Natural killer cell (primary cell): ENCODE results near the gene CD46. TPM values are rescaled to one million over a fixed set of nuclear protein-coding genes. Genes with fewer than 3 reads are reported as not detected.

Experiments used
- ATAC-seq, 3 donors: fragments of 150-1000 bp in 2 of 3; fragments of 200-7000 bp in 1 of 3; cut with Tn5 transposase; 1 replicate in 1 of 3; 2 replicates in 2 of 3; pipeline ENCODE4 v1.10.0; 2021; ENCODE audit warnings: mild to moderate bottlenecking in 2 of 3, moderate library complexity in 2 of 3
- DNase-seq, 2 donors: peaks; one replicate each; pipeline versions ENCODE4 v3.0.0 to v3.0.0-alpha.2; 2013 to 2021; ENCODE audit warnings: mixed read lengths in 1 of 2
- H3K27ac ChIP-seq: one replicate; pipeline ENCODE4 v1.5.1; 2013; ENCODE audit warnings: mild to moderate bottlenecking, low read length
- H3K27me3 ChIP-seq: one replicate; pipeline ENCODE4 v1.6.1; 2013; ENCODE audit warnings: low read length; ENCODE audit not compliant: control insufficient read depth, insufficient read depth
- H3K36me3 ChIP-seq: one replicate; pipeline ENCODE4 v1.6.1; 2013; ENCODE audit warnings: low read length; ENCODE audit not compliant: control insufficient read depth, insufficient read depth
- H3K4me1 ChIP-seq: one replicate; pipeline ENCODE4 v1.6.1; 2013; ENCODE audit warnings: low read length; ENCODE audit not compliant: control insufficient read depth, insufficient read depth
- H3K4me3 ChIP-seq: one replicate; pipeline ENCODE4 v1.5.1; 2013; ENCODE audit warnings: low read length
- H3K9me3 ChIP-seq: one replicate; pipeline ENCODE4 v1.6.1; 2013; ENCODE audit warnings: low read length; ENCODE audit not compliant: control insufficient read depth, insufficient read depth
- H3K27ac Mint-ChIP-seq, 2 donors: one replicate each; pipeline ENCODE4 v1.8.0; 2022; ENCODE audit warnings: mild to moderate bottlenecking in 2 of 2, mixed read lengths in 2 of 2, moderate library complexity in 1 of 2
- H3K27me3 Mint-ChIP-seq, 2 donors: one replicate each; pipeline ENCODE4 v1.8.0; 2022; ENCODE audit warnings: low read depth in 2 of 2, mixed read lengths in 2 of 2
- H3K36me3 Mint-ChIP-seq: one replicate; pipeline ENCODE4 v1.8.0; 2022; ENCODE audit warnings: mixed read lengths
- H3K4me1 Mint-ChIP-seq, 2 donors: one replicate each; pipeline ENCODE4 v1.8.0; 2022; ENCODE audit warnings: mixed read lengths in 2 of 2
- H3K4me3 Mint-ChIP-seq: one replicate; pipeline ENCODE4 v1.8.0; 2022; ENCODE audit warnings: mild to moderate bottlenecking, moderate library complexity, mixed read lengths
- H3K9me3 Mint-ChIP-seq, 2 donors: one replicate each; pipeline ENCODE4 v1.8.0; 2022; ENCODE audit warnings: mixed read lengths in 2 of 2
- WGBS: methylation state at CpG from one replicate; pipeline ENCODE4 v1.1.7; 2013; ENCODE audit warnings: missing lambda C conversion rate; ENCODE audit not compliant: insufficient coverage; 5-methylcytosine and 5-hydroxymethylcytosine counted together
- intact Hi-C: fragments of 100-400 bp; cut with micrococcal nuclease; formaldehyde crosslinking; loops from one replicate; pipeline ENCODE4 v1.14.2; 2022
- total RNA-seq, 4 donors: library from RNA; stranded (reverse); fragments of 120-200 nt in 1 of 4; gene quantifications; one replicate each; pipeline versions ENCODE4 v1.2.3 to v1.2.4, GENCODE V29; 2013 to 2022
- TF ChIP-seq, protein P1 (sequence below): fragments of 200-600 bp; IDR thresholded peaks from one replicate; pipeline ENCODE4 v1.8.0; 2022; ENCODE audit warnings: antibody characterized with exemption

Gene CD46
- total RNA-seq, 3 donors from 2014 or later (not counting 1 experiment from before 2014, with no cell fraction given), result 110 to 126 (median 124) TPM

DNA sequence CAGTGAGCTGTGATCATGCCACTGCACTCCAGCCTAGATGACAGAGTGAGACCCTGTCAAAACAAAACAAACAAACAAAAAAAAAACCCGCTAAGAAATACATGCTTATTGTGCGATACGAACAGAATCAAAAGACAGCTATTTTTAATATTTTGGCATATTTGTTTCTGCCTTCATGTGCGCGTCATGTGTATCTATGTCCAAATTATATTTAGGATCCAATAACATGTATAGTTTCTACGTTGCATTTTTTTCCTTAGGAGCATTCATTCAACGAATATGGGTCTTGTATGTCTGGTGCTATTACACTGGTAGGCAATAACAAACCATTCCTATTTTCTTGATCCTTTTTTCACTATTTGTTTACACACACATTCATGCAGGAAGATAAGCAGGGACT is 1.8 kb downstream of the CD46 start:
- WGBS, result 86% methylated on average over 7 of the region's 7 CpGs
- intact Hi-C loops, result loop anchor here (2.0 kb wide), 1 partner anchor 71 kb away; no protein-coding TSS in a partner anchor
- H3K4me1 ChIP-seq, result peaks cover 17% of the 10 kb centered on the region
- Mint-ChIP-seq H3K9me3 (no peaks in the 10 kb centered on the region), H3K4me1 (peaks cover 59 to 63% of the 10 kb centered on the region in 2 donors), H3K36me3 (no peaks in the 10 kb centered on the region), H3K27ac (no peak overlapping the region), H3K27me3 (no peaks in the 10 kb centered on the region), H3K4me3 (peak overlapping the region; percentile 43)
- no peaks in the 10 kb centered on the region for H3K27me3 ChIP-seq
- H3K36me3 ChIP-seq, result peaks cover 14% of the 10 kb centered on the region
- H3K27ac ChIP-seq, result no peak overlapping the region
- ATAC-seq (no peak), DNase-seq (no peak)
- TF ChIP-seq, protein P1, sequence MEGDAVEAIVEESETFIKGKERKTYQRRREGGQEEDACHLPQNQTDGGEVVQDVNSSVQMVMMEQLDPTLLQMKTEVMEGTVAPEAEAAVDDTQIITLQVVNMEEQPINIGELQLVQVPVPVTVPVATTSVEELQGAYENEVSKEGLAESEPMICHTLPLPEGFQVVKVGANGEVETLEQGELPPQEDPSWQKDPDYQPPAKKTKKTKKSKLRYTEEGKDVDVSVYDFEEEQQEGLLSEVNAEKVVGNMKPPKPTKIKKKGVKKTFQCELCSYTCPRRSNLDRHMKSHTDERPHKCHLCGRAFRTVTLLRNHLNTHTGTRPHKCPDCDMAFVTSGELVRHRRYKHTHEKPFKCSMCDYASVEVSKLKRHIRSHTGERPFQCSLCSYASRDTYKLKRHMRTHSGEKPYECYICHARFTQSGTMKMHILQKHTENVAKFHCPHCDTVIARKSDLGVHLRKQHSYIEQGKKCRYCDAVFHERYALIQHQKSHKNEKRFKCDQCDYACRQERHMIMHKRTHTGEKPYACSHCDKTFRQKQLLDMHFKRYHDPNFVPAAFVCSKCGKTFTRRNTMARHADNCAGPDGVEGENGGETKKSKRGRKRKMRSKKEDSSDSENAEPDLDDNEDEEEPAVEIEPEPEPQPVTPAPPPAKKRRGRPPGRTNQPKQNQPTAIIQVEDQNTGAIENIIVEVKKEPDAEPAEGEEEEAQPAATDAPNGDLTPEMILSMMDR, result no peak
- H3K9me3 ChIP-seq, result no peaks in the 10 kb centered on the region
- no peak overlapping the region for H3K4me3 ChIP-seq

- H3K27ac Mint-ChIP-seq, result no peak overlapping the region
- no peaks in the 10 kb centered on the region for H3K9me3 Mint-ChIP-seq
- no peaks in the 10 kb centered on the region for H3K27me3 ChIP-seq
- H3K27ac ChIP-seq, result no peak overlapping the region
- H3K36me3 Mint-ChIP-seq, result no peaks in the 10 kb centered on the region
- H3K4me1 Mint-ChIP-seq, result peaks cover 59 to 61% of the 10 kb centered on the region in 2 donors
- no peaks in the 10 kb centered on the region for H3K27me3 Mint-ChIP-seq
- no peak overlapping the region for H3K4me3 ChIP-seq
- H3K4me3 Mint-ChIP-seq, result no peak overlapping the region
- H3K9me3 ChIP-seq, result no peaks in the 10 kb centered on the region
- peaks cover 18% of the 10 kb centered on the region for H3K36me3 ChIP-seq
- TF ChIP-seq, protein P1, result no peak
- DNase-seq, result no peak
- intact Hi-C loops, result no loop called here
- ATAC-seq, result no peak
- WGBS, result 82% methylated on average over 3 of the region's 4 CpGs
- peaks cover 17% of the 10 kb centered on the region for H3K4me1 ChIP-seq
Measured at GRCh38 chr1:207754011-207754410, 2.2 kb downstream of the CD46 start.

GRCh38 chr1:207754974-207755700 is 3.3 kb downstream of the CD46 start:
- DNase-seq, result no peak
- Histone ChIP-seq H3K9me3 (no peaks in the 10 kb centered on the region), H3K4me1 (peaks cover 17% of the 10 kb centered on the region), H3K36me3 (peaks cover 29% of the 10 kb centered on the region), H3K4me3 (no peak overlapping the region), H3K27ac (no peak overlapping the region), H3K27me3 (no peaks in the 10 kb centered on the region)
- WGBS, result 86% methylated on average over 7 of the region's 7 CpGs
- intact Hi-C loops, result no loop called here
- Mint-ChIP-seq H3K27ac (no peak overlapping the region), H3K9me3 (no peaks in the 10 kb centered on the region), H3K4me3 (no peak overlapping the region), H3K4me1 (peaks cover 57 to 59% of the 10 kb centered on the region in 2 donors), H3K27me3 (no peaks in the 10 kb centered on the region), H3K36me3 (no peaks in the 10 kb centered on the region)
- TF ChIP-seq, protein P1, result no peak
- no peak for ATAC-seq
